GM12875 (cell line): ENCODE data around the gene GTF2H1.

ENCODE experiments used
- H3K4me3 ChIP-seq: one replicate; pipeline ENCODE4 v1.5.1; 2011; ENCODE audit warnings: low read depth, low read length, control low read depth
- CTCF ChIP-seq: IDR thresholded peaks from 2 replicates; pipeline ENCODE4 v1.5.1; 2011; ENCODE audit warnings: low read depth, mild to moderate bottlenecking, control low read depth, inconsistent platforms, low read length, moderate library complexity, borderline replicate concordance; ENCODE audit not compliant: insufficient read depth

The GTF2H1 gene

GRCh38 chr11:18390088-18390487, 67.7 kb downstream of the GTF2H1 start:
- no peak overlapping the region for H3K4me3 ChIP-seq
- no peak for TF ChIP-seq CTCF

DNA sequence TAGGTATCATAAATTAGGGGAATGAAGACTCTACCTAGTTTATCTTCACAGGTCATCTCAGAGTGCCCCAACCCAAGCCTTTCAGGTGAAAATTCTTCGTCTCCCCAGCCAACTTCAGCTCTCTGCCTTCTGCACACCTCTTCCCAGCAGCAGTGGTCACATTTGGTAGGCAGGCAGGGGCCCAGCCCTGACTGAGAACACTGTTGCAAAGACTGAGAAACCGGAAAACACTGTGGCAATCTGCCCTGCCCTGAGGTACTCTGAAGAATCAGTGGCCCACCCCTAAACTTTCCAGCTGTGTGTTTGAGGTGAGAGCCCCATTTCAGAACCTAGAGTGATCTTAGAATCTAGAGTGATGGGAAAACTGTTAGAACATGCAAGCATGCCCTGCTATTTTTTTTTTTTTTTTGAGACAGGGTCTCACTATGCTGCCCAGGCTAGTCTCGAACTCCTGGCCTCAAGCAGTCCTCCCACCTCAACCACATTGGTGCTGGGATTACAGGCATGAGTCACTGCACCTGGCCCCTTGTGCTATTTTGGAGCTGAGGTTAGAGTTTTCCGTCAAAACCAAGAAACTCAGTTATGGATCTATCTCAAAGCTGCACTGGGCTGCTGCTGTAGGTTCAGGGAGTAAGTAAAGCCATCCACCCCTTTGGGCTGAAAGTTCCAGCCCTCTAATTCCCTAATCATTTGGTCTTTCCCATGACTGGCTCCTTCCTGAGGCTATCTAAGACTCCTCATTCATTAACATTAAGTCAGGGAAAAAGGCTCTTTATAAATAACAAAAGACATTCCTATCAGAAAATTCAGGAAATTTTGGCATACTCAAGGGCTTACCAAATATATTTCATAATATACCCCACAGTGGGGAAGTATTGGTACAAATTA, 70.3 kb downstream of the GTF2H1 start:
- TF ChIP-seq CTCF: no peak
- H3K4me3 ChIP-seq: no peak overlapping the region

- H3K4me3 ChIP-seq: peak overlapping the region; percentile 96
- TF ChIP-seq CTCF: no peak
Observed at GRCh38 chr11:18393581-18394274, 71.4 kb downstream of the GTF2H1 start.

DNA sequence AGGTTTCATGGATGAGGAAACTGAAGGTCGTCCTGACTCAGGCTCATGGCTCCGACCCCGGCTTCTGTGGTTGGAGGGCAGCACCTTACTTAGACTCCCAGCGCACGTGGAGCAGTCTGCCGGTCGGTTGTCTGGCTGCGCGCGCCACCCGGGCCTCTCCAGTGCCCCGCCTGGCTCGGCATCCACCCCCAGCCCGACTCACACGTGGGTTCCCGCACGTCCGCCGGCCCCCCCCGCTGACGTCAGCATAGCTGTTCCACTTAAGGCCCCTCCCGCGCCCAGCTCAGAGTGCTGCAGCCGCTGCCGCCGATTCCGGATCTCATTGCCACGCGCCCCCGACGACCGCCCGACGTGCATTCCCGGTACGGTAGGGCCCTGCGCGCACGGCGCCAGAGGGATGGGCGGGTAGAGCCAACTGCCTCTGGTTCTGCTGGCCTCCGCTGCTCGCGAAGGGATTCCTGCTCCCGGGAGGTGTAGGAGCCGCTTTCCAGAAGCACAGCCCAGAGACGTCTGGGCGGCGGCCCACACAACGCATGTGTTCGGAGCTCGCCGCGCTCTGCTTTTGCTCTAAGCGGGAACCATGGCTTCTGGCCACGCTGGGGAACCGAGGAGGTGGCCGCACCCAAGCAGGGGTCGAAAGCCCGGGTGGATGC, 72.0 kb downstream of the GTF2H1 start, which contains the start of gene LDHA:
TSS of gene LDHA (plus strand) at position 289 of the 653 bp plus-strand sequence. CDS start 2,280 bp downstream, outside the sequence.
- TF ChIP-seq CTCF: no peak
- H3K4me3 ChIP-seq: peak within 1 kb of the TSS; percentile 96

DNA sequence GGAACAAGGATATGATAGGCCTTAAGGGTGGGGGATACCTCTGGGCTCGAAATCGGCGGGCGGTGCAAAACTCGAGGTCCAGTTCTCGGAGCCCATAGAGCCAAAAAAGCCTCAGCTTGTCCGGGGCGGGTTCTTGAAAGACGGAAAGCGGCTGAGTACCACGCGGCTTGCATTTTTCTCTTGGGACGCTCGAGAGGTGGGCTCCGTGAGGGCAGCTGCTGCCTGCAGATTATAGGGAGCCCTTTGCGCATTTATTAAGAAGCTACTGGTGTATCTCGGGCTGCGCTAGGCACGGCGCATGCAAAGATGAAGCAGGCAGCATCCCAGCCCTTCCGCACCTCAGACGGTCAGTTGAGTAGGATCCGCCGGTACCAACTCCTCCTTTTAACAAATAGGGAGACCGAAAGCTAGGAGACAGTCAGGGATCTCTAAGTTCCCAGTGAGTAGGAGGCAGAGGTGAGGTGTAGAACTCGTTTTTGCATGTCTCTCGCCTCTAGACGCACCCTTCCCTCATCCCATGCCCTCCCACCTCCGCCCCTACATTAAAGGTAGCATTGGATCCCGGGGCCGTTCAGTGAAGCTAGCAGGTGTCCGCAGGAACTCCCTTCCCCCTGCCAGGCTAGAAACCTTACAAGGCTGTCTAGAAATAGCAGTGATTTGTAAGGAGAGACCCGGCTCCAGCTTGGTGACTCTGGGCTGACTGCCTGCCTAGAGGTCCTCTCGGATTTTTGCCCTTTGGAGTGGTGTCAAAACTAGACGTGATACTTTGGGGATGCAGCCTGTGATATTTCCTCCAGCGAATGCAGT, 72.8 kb downstream of the GTF2H1 start:
- peak overlapping the region; percentile 96 for H3K4me3 ChIP-seq
- TF ChIP-seq CTCF: no peak

DNA sequence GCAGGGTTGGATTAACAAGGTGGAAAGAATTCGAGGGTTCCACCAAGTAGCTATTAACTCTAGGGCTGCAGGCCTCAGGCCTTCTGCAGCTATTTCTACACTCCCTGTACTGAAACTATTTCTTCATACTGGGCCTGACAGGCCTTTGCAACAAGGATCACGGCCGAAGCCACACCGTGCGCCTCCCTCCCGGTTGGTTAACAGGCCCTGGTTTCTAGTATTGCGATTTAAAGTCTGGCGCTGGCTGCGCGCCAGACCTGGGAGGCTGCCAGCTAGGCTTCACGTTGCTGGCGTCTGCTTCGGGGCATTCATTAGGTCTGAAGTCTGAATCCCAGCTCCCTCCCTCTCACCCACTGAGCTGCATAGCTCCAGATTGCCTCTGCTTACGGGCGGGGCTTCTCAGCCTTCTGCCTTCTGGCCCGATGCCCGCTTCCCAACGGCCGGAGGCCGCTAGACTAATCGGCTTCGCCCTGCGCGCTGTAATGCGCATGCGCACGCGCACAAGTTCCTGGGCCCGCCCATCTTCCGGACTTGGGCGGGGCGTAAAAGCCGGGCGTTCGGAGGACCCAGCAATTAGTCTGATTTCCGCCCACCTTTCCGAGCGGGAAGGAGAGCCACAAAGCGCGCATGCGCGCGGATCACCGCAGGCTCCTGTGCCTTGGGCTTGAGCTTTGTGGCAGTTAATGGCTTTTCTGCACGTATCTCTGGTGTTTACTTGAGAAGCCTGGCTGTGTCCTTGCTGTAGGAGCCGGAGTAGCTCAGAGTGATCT, 73.6 kb downstream of the GTF2H1 start:
- peak overlapping the region; percentile 96 for H3K4me3 ChIP-seq
- no peak for TF ChIP-seq CTCF
